HK-2 (cell line): ENCODE measurements around the gene LRCH3.

Experiments
- DNase-seq: peaks from one replicate; pipeline ENCODE4 v3.0.0-alpha.2; 2018; ENCODE audit not compliant: unreplicated experiment

LRCH3 gene

DNA sequence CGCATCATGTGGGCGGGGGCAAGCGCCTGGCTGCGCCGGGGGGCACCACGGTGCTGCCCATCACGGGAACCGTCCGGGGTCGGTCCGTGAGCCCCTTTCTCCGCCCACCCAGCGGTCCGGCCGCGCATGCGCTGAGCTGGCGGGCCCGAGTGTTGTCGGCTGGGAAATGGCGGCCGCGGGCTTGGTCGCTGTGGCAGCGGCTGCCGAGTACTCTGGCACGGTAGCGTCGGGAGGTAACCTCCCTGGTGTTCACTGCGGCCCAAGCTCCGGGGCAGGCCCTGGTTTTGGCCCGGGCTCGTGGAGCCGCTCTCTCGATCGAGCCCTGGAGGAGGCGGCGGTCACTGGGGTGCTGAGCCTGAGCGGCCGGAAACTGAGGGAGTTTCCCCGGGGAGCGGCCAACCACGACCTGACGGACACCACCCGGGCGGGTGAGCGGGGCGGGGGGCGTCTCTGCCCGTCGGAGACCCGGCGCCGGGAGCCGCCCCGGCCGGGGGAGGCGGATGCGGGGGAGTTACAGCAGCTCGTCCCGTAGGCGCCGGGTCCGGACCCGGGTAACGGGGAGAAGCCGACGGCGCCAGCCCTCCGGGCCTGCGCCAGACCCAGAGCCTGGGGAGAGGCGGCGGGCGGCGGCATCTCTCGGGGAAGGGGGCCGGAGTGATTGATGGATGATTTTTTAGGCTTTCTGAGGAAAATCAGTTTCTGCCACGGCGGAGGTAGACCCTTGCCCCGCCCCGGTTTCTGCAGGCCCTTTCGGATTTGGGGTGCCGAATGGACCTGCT is at the start of gene LRCH3:
Gene LRCH3 (plus strand): TSS at position 142 of the 779 bp plus-strand sequence. CDS start 25 bp downstream, at position 167.
- DNase-seq: peak; percentile 91

DNA sequence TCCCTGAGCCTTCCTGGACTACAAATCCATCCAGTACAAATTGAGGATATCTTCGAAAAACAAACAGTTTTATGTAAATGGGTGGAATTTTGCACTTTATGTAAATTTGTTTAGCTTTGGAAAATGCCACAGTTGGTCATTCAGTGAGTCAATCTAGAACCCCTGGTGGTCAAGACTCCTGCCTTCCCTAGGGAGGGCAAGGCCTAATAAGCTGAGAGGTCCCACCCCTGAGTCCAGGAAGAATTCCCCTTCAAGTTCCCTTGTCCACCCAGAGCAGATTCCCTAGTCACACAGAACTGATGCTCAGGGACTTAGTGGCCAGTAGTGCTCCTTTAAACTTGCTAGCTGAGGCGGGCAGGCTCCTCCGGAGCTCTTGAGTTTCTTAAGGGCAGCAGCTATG is 48.3 kb upstream of the LRCH3 start:
- no peak for DNase-seq

DNA sequence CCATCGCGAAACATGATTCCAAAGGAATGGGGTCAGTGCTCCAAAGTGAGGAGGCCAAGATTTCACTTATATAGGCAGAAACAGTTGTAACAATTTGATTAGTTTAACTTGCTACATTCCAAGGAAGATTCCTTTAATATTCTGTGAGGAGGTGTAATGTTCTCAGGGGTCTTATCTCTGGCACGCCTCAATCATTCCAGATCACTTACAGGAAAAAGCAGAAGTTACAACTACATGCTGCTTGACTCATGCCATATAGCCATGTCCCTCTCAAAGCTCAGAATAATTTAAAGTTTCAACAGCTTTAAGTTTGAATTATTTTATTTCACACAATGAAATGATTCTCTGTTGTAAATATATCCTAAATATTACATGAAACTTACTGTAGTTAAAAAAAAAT is 44.8 kb upstream of the LRCH3 start:
- no peak for DNase-seq

DNA sequence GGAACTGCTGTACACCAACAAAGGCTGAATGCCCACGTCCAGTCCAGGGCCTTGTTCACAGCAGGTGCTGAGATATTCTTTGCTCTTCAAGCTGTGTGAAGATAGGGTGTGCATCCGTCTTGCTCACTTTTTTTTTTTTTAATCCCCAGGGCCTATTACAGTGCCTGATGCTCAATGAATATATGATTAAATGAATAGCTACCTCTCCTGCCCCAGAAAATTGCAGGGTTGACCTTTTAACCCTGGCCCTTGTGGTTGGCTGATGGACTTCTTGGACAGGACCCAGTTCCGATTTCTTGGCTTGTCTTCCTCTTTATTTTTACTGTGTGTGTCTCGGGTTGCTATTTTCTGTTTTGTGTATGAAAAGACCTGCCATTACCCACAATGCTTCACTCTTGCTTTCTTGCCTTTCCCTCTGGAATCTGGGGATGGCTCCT is 44.2 kb upstream of the LRCH3 start:
- no peak for DNase-seq

DNA sequence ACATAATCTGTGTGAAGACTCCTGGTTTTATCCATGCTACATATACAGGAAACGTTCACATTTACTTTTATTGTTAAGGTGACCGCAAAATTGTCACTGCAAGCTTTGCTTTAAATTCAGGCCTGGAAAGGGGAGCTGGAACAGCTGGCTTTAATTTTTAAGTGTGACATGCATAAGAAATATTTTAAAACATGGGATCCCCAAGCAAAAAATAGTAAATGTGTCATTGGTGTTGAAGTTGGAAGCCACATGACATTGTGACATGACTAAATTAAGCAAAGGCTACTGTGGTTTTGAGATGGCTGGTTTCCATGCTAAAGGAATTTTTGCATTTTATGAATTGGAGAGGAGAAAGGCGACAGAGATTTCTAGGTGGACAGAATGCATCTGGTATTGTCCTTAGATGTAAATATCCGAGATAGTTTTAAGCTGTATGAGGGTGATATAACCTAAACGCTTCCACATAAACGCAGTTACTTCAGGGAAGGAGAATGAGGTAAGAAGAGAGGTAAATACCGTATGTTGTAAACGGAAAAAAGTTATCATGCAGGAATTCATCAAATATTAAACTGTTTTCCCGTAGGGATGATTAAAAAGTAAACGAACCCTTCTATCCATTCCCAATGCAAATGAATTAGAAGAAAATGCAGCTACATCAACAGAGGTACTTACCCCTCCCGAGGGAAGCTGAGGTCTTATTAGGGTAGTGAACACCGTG is 42.3 kb upstream of the LRCH3 start:
- DNase-seq: no peak

DNA sequence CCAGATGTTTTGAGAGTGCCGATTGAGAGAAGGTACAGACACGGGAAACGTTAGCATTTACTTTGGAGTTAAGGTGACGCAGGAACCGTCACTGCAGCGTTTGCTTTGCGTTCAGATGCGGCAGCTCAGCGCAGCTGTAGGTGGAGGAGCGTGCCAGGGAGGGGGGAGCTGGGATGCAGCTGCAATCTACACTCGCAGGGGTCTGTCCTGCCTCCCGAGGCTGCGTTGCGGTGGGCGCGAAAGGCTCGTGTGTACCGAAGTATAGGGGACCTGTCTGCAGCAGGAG is 41.8 kb upstream of the LRCH3 start:
- no peak for DNase-seq

DNA sequence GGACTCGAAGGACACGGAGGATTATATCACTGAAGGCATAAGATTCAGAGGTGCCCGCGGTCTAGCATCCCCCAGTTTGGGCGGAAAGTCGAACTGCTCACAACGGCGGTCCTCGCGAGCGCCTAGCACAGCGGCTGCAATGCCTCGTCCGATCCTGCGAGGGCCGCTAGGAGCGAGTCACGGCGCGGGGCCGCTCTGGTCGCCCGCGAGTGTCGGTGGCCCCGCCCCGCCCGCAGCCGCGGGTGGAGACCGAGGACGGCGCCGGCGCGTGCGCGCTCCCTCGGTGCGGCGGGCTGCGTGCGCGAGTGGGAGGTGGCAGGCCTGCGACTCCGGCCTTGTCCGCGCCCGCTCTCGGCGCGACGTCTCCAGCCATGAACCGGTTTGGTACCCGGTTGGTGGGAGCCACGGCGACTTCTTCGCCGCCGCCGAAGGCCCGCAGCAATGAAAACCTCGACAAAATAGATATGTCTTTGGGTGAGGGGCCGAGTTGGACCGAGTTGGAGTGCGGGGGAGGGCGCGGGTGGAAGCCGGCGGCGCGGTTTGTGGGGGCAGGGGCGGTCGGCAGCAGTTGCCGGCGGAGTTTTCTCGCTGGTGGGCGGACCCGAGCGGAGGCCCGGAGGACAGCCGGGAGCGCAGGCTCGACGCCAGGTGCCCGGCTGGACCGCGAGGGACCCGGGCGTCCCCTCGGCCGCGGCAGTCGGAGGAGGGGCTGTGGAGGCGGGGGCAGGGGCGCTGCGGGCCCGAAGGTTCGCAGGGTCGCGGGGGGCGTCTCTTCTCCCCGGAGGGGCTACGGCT is 41.3 kb upstream of the LRCH3 start, which contains the start of gene FYTTD1:
Gene FYTTD1 (plus strand): TSS at position 283 of the 795 bp plus-strand sequence. CDS start 89 bp downstream, at position 372.
- DNase-seq: peak; percentile 88

DNA sequence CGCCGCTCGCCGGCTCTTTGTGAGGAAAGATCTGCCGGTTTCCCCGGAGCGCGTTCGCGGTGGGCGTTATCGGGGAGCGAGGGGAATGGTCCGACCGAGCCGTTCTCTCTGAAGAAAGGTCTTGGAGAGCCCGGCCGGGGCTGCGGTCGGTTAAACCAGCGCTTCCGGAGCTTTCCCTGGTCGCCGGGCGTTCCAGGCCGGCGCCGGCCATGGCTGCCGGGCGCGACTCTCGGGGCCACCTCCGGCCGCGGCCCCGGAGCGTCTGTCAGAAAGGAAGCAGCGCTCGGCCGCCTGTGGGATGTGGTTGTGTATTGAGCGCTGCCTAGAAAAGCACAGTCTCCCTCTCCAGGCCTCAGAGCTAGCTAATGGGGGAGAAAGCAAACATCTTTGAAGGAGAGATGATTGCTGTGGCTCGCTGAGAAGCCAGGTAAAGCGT is 40.6 kb upstream of the LRCH3 start:
- DNase-seq: peak; percentile 71

DNA sequence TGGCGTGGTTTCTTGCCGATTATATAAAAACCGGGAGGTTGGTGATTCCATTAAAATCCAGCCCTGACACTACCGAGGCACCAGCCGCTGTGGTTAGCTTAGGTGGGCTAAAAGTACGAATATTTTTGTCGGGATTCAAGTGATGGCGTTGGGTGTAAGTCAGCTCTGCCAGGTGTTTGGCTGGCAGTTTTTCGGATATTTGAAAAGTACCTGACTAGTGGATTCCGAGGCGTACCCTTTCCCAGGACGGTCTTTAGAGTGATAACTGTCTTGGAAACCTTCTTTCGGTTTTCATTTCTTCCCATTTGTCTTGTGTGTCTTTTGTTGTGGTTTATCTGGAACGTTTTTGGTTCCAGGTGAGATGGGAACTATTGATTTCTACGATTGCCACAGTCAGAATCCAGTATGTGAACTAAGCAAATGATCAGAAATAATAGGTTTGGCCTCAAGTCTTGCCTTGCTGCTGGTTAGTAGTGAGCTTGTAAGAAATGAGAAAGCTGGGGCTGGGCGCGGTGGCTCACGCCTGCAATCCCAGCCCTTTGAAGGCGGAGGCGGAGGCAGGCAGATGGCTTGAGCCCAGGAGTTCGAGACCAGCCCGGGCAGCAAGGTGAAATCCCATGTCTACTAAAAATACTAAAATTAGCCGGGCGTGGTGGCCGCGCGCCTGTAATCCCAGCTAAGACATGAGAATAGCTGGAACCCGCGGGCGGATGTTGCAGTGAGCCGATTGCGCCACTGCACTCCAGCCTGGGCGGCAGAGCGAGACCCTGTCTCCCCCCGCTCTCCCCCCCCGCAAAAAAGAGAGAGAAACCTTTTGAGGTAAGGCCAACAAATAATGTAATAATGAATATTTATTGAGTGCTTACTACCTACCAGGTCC is 40.0 kb upstream of the LRCH3 start:
- peak; percentile 49 for DNase-seq

DNA sequence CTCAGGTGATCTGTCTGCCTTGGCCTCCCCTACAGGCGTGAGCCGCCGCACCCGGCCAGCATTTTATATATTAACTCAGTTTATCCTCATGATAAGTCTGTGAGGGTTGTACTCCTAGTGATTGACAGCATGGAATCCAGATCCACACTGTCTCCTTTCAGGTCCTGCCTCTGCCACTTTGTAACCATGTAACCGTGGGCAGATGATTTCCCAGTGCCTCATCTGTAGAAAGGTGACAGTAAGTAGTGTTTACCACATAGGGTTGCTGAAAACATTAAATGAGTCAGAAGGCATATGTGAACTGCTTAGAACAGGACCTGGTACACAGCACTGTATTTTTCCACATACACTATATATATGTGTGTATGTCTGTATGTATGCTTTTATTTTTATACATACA is 38.9 kb upstream of the LRCH3 start:
- no peak for DNase-seq

DNA sequence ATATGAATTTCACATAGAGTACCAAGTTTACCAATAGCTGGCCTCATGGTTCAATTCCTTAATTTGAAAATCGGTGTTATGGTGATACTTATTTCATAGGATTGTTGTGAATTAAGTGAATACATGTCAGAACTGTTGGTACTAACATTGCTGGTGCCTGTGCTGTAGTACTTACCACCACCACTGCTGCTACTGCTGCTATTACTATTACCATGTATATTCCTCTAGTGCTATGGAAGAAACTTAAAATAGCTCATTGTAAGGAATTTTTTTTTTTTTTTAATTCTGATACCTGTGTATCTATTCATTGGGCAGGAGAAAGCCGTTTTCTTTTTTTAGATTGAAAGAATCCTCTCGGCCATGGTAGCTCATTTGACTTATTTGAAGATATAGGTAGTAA is 37.8 kb upstream of the LRCH3 start:
- DNase-seq: no peak

DNA sequence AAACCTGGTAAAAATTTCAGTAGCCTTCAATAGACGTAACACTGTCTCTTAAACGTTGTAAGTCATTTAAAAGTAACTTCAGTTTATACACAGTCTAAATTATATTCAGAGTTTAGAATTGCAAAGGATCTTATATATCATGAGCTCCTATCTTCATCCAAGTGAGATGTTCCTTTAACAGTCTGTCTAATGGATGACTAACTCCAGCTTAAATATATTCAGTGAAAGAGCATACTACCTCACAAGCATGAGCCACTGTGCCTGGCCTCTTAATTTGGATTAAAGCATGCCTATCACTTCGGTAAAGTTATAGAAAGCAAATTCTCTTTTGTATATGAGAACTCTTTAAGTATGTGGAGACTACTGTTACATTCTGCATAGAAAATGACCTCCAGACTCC is 34.4 kb upstream of the LRCH3 start:
- no peak for DNase-seq

DNA sequence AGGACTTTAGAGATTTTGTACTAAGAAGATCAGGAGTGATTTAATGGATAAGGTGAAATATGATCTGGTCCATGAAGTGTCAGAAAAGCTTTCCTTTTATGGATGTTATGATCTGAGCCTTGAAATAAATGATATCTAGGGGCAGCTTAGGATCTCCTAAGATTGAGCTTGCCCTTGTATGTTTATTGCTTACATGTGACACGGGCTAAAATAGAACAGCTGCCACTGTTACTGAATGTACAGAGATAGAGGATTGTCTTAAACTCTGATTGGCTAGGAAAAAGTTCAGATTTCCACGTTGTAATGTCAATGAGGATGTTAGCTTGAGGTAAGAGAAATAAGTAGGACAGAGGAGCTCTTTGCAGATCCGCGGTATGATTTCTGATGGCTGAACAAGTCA is 32.5 kb upstream of the LRCH3 start:
- DNase-seq: no peak

DNA sequence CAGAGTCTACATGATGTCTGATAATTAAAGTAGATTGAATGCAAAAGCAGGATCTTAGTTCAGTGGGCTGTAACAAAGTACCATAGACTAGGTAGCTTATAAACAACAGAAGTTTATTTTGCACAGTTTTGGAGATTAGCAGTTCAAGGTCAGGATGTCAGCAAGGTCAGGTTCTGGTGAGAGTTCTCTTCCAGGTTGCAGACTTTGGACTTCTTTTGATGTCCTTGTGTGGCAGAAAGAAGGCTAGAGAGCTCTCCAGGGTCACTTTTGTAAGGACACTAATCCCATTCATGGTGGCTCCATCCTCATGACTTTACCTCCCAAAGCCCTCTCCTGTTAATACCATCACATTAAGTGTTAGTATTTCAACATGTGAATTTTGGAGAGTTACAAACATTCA is 29.3 kb upstream of the LRCH3 start:
- DNase-seq: no peak

DNA sequence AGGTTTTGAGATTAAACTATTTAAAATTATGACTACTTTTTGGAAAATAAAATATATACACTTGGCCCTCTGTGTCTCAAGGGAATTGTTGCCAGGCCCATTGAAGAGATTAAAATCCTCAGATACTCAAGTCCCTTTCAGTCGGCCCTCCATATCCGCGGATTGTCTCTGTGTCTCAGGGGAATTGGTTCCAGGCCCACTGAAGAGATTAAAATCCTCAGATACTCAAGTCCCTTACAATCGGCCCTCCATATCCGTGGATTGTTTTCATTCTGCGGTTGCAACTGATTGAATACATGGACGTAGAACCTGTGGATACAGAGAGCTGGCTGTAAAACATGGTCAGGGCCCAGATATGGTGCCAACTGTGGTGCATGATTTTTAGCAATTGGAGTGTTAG is 15.7 kb upstream of the LRCH3 start:
- DNase-seq: no peak

DNA sequence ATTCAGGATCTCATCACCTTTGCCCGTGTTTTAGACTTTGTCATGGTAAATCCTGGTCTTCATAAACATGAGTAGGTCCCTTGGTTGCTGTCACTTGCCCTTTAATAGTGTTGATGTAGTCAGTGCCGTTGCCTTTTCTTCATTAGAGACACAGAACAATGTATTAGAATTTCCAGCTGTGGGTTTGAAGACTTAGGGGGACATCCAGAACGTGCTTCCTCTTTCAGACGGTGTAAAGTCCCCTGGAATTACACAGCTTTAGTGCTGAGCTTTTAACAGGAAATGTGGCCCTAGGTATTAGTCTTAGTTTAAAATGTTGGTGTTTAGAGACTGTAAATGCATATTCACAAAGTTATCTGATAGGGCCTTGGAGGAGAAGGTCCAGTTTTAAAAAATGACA is 8.8 kb upstream of the LRCH3 start:
- no peak for DNase-seq

DNA sequence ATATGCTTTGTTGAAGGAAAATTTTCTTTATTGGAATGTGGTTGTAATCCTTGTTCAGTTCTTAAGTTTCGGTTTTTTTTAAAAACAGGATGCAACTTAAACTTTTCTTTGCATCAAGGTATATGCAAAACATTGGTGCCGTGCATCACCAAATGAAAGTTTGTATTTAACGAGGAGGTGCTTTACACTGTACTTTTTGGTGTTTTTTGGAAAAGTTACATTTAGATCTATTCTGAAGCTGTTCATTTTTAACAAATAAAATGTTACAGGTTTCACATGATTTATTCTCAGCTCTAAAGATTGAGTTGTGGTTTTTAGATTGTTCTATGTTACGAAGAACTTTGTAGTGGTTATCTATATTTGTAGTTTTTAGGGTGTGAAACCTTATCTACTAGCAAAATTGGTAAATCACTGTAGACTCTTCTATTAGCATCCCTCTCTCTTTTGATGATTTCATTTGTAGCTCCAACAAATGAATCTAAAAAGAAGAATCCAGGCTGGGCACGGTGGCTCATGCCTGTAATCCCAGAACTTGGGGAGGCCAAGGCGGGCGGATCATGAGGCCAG is 7.0 kb upstream of the LRCH3 start:
- no peak for DNase-seq

DNA sequence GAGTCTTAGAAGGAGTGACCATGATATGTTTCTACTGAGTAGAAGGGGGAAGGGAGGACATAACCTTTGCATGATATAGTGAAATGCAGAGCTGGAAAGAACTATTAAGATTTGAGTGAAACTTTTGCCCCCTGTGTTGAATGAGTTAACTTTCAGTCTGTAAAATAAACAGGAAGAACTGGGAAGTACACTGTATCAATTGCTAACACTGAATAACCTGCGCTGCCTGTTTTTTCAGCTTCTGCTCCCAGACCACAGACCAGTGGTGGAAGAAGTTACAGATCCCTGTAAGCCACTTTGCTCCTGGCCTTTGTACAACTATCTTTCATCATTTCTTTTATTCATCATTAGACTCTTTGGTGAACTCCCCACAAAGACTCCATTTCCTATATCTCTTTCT is 3.6 kb upstream of the LRCH3 start:
- no peak for DNase-seq

DNA sequence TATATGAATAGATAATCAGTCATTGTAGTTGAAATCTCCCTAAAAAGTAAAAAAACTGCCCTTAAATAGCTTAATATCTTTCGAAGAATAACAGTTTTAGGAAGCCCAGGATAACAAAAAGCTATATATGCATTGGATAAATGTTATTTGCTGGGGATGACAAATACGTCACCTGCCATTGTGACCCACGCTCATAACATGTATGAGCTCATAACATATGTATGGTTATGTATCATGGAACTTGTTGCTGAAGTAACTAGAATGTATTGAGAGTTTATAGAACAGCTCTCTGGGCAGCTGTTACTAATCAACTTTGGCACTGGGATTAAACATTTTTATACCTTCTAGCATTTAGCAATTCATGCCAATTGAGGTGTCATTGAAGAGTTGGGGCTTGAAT is 1.7 kb upstream of the LRCH3 start:
- DNase-seq: no peak

DNA sequence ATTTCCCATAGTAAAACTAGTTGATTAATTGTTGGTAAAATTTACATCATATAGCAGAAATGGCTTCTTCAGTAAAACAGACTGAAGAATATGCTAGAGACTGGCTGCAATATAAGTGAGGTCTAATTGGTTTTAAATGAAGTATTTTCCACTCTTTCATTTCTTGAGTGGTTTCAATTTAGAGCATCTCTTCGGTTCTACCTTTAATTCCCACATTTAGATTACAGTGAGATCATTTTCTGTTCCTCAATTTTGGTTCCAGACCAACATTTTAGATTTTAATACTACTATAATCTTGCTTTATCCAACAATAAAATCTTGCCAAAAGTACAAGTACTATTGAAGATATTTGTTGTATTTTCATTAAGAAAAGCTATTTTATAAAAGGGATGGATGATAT is 1.0 kb upstream of the LRCH3 start:
- no peak for DNase-seq
